Measurements from ENCODE around the gene PALM2AKAP2.

- TF ChIP-seq CTCF (IDR thresholded peaks at IDR 0.05), result no peak
- no peak for TF ChIP-seq POLR2A (IDR thresholded peaks at IDR 0.05)
These were observed 7.7 kb downstream of the PALM2AKAP2 start for GRCh38 chr9:109787735-109788134.

Data from heart left ventricle (tissue), 13 donors.